Mucosa of stomach (tissue), 1 donor: ENCODE measurements around the gene BOLL.
"Not testable (repeated sequence)": the region's sequence is repeated elsewhere in the genome, so short reads cannot be mapped to it uniquely, and the experiment has no call there.

Source experiments
- H3K27me3 ChIP-seq: one replicate; pipeline ENCODE4 v1.7.0; 2013; ENCODE audit warnings: mild to moderate bottlenecking, low read length; ENCODE audit not compliant: control insufficient read depth, insufficient read depth
- H3K36me3 ChIP-seq: one replicate; pipeline ENCODE4 v1.7.0; 2013; ENCODE audit warnings: low read length; ENCODE audit not compliant: control insufficient read depth, insufficient read depth
- H3K4me1 ChIP-seq: one replicate; pipeline ENCODE4 v1.7.0; 2013; ENCODE audit warnings: mild to moderate bottlenecking, low read length; ENCODE audit not compliant: control insufficient read depth, insufficient read depth
- H3K4me3 ChIP-seq: one replicate; pipeline ENCODE4 v1.7.0; 2013; ENCODE audit warnings: low read length
- H3K9ac ChIP-seq: one replicate; pipeline ENCODE4 v1.7.0; 2013; ENCODE audit warnings: mild to moderate bottlenecking, low read length, moderate library complexity
- H3K9me3 ChIP-seq: one replicate; pipeline ENCODE4 v1.7.0; 2013; ENCODE audit warnings: mild to moderate bottlenecking, low read length, moderate library complexity; ENCODE audit not compliant: control insufficient read depth
- donor health status: Pancreatic carcinoma.

The BOLL gene

GRCh38 chr2:197710424-197711042 lies 74.6 kb downstream of the BOLL start:
- Histone ChIP-seq H3K36me3 (no peaks in the 10 kb centered on the region), H3K27me3 (no peaks in the 10 kb centered on the region), H3K4me3 (no peak overlapping the region), H3K9me3 (no peaks in the 10 kb centered on the region), H3K4me1 (peaks cover 19% of the 10 kb centered on the region), H3K9ac (no peak overlapping the region)

- peaks cover 19% of the 10 kb centered on the region for H3K4me1 ChIP-seq
- H3K27me3 ChIP-seq, H3K9ac ChIP-seq, H3K4me3 ChIP-seq, H3K36me3 ChIP-seq, H3K9me3 ChIP-seq: not testable (repeated sequence)
Measured at GRCh38 chr2:197709140-197709539, 76.0 kb downstream of the BOLL start.

- H3K4me1 ChIP-seq, result peaks cover 19% of the 10 kb centered on the region
- no peaks in the 10 kb centered on the region for H3K27me3 ChIP-seq
- H3K9ac ChIP-seq, result no peak overlapping the region
- H3K36me3 ChIP-seq, result no peaks in the 10 kb centered on the region
- no peaks in the 10 kb centered on the region for H3K9me3 ChIP-seq
- no peak overlapping the region for H3K4me3 ChIP-seq
Measured at GRCh38 chr2:197708331-197708730, 76.8 kb downstream of the BOLL start.

GRCh38 chr2:197707316-197708213 lies 77.6 kb downstream of the BOLL start:
- Histone ChIP-seq H3K4me3 (no peak overlapping the region), H3K9ac (peak overlapping the region; percentile 29), H3K27me3 (no peaks in the 10 kb centered on the region), H3K9me3 (no peaks in the 10 kb centered on the region), H3K4me1 (peaks cover 19% of the 10 kb centered on the region), H3K36me3 (no peaks in the 10 kb centered on the region)

GRCh38 chr2:197706839-197707207 lies 78.3 kb downstream of the BOLL start:
- peaks cover 19% of the 10 kb centered on the region for H3K4me1 ChIP-seq
- no peaks in the 10 kb centered on the region for H3K27me3 ChIP-seq
- H3K9me3 ChIP-seq, result no peaks in the 10 kb centered on the region
- H3K4me3 ChIP-seq, result no peak overlapping the region
- no peaks in the 10 kb centered on the region for H3K36me3 ChIP-seq
- peak overlapping the region; percentile 29 for H3K9ac ChIP-seq

- Histone ChIP-seq H3K4me1 (peaks cover 19% of the 10 kb centered on the region), H3K27me3 (no peaks in the 10 kb centered on the region), H3K36me3 (no peaks in the 10 kb centered on the region), H3K9me3 (no peaks in the 10 kb centered on the region), H3K9ac (peak overlapping the region; percentile 66), H3K4me3 (peak overlapping the region; percentile 89)
Measured at GRCh38 chr2:197705912-197706838, 78.9 kb downstream of the BOLL start.

GRCh38 chr2:197705121-197705911 lies 79.8 kb downstream of the BOLL start, which contains the start of gene MARS2:
Gene MARS2 (plus strand): TSS chr2:197705369. CDS start chr2:197705406, 37 bp downstream.
- H3K4me3 ChIP-seq, result peak within 1 kb of the TSS; percentile 89
- no peaks in the 10 kb centered on the region for H3K27me3 ChIP-seq
- H3K9ac ChIP-seq, result peak within 1 kb of the TSS; percentile 85
- H3K4me1 ChIP-seq, result peaks cover 19% of the 10 kb centered on the region
- H3K36me3 ChIP-seq, result no peaks in the 10 kb centered on the region
- H3K9me3 ChIP-seq, result no peaks in the 10 kb centered on the region

- Histone ChIP-seq H3K27me3 (no peaks in the 10 kb centered on the region), H3K9ac (peak overlapping the region; percentile 85), H3K9me3 (no peaks in the 10 kb centered on the region), H3K4me3 (peak overlapping the region; percentile 18), H3K4me1 (peaks cover 19% of the 10 kb centered on the region), H3K36me3 (no peaks in the 10 kb centered on the region)
Measured at GRCh38 chr2:197704434-197705120, 80.5 kb downstream of the BOLL start.

GRCh38 chr2:197700960-197701359 lies 84.2 kb downstream of the BOLL start:
- no peaks in the 10 kb centered on the region for H3K9me3 ChIP-seq
- no peaks in the 10 kb centered on the region for H3K36me3 ChIP-seq
- no peak overlapping the region for H3K4me3 ChIP-seq
- H3K27me3 ChIP-seq, result no peaks in the 10 kb centered on the region
- H3K4me1 ChIP-seq, result peaks cover under 1% of the 10 kb centered on the region
- no peak overlapping the region for H3K9ac ChIP-seq

GRCh38 chr2:197699724-197700123 lies 85.4 kb downstream of the BOLL start:
- not testable (repeated sequence) for H3K27me3 ChIP-seq, H3K36me3 ChIP-seq

GRCh38 chr2:197696571-197696970 lies 88.5 kb downstream of the BOLL start:
- H3K27me3 ChIP-seq, H3K9me3 ChIP-seq, H3K4me1 ChIP-seq, H3K4me3 ChIP-seq, H3K9ac ChIP-seq, H3K36me3 ChIP-seq: not testable (repeated sequence)

More at GRCh38 chr2:197699724-197700123, 85.4 kb downstream of the BOLL start:
- not testable (repeated sequence) for H3K9me3 ChIP-seq, H3K9ac ChIP-seq, H3K4me3 ChIP-seq, H3K4me1 ChIP-seq
